Eye (tissue), 1 donor: ENCODE data around the gene AJUBA.
"Not testable (repeated sequence)": the region's sequence is repeated elsewhere in the genome, so short reads cannot be mapped to it uniquely, and the experiment has no call there.

ENCODE experiments used
- DNase-seq: peaks from one replicate; pipeline ENCODE4 v3.0.0-alpha.2; 2015

Gene AJUBA

DNA sequence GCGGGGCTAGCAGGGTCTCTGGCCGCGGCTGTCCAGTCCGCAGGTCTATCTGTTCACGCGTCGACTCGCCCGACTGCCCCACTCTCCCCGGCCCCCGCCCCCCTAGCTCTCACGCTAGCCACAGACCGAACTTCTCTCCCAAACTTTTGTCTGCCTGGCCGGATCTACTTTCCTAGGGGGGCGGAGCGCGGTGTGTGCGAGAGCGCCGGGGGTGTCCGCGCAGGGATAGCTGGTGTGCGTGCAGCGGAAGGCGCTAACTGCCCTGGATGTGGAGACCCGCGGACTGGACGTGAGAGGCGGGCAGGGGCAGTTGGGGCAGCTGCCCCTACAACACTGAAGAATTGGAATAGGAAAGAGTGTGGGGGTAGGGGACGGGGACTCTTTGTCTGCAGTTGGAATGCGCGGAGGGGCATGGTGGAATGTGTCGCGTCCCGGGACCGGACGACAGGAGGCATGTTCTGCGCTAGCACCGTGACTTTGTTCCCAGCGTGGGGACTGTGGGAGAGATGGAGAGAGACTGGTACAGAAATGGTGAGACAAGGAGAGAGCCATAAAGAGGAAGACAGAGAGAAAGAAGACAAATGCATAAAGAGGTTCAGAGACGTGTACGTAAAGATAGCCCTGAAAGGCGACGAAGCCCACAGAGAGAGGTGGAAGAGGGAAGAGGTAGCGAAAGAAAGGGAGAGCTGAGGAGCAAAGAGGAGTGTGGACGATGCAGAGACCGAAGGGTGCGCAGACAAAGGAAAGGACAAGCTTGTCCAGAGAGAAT lies at the start of gene AJUBA:
Gene AJUBA (minus strand): TSS at position 75 of the 769 bp plus-strand sequence. CDS start 285 bp downstream, outside the sequence.
- peak; percentile 97 for DNase-seq

DNA sequence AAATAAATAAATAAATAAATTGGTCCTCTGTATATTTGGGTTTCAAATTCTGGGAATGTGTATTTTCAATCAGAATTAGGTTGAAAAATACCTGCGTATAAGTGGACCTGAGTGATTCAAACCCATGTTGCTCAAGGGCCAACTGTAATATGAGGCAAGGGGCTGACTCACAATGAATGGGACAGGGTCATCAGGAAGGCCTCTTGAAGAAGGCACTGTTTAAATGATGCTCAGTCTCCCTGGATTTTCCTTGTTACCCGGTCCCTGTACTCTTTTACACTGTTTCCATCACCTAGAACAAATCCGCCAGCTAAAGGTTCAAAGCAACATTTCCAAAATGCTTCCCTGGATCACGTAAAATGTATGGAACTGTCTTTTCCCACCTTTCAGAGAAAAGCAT lies 48.6 kb upstream of the AJUBA start:
- DNase-seq: no peak

- DNase-seq: no peak
Measured at GRCh38 chr14:23028799-23029198, 46.4 kb upstream of the AJUBA start.

GRCh38 chr14:23025151-23025814 lies 42.9 kb upstream of the AJUBA start:
- peak; percentile 70 for DNase-seq

- no peak for DNase-seq
Measured at GRCh38 chr14:23024612-23025075, 42.3 kb upstream of the AJUBA start.

DNA sequence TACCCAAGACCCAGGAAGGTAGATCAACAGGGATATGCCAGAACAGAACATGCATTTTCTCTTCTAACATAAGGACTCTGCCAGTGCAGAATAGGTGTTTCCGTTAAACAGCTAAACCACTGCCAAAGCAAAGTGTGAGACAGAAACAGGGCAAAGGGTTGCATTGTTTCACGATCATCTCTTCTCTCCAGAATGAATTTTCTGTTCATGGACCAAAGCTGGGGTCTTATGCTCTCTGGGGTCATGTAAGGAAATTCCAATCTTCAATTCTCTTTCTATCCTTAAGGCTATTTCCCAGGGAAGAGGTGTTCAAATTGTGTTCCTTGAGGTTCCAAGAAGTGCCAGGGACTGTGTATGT lies 41.4 kb upstream of the AJUBA start:
- DNase-seq: no peak

- DNase-seq: no peak
Measured at GRCh38 chr14:23023022-23023794, 40.9 kb upstream of the AJUBA start.

DNA sequence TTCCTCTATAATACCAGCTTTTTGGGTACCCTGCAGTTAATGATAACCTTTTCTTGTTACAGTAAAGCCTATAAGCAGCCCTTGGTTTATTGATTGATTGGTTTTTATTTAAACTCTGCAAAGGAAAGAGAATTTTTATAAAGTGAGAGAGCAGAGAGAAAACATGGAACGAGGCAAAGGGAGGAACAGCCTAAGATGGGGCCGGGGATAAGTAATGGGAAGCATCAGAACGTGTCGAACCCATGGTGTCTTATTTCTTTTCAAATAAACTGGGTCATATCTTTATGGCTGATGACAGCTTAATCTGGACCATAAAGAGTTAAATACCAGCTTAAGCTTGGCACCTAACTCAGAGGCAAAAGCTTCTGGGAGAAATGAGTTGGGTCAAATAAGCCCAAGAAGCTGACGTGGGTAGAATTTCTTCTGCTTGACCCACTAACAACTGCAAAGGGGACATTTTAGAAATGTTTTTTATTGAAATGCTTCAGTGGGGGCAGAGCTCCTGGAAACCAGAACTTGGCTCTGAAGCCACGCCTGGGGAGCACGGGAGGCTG lies 39.6 kb upstream of the AJUBA start:
- peak; percentile 44 for DNase-seq

- DNase-seq: peak; percentile 88
Measured at GRCh38 chr14:23021434-23021833, 39.1 kb upstream of the AJUBA start.

GRCh38 chr14:23020143-23021128 lies 38.1 kb upstream of the AJUBA start:
- no peak for DNase-seq

DNA sequence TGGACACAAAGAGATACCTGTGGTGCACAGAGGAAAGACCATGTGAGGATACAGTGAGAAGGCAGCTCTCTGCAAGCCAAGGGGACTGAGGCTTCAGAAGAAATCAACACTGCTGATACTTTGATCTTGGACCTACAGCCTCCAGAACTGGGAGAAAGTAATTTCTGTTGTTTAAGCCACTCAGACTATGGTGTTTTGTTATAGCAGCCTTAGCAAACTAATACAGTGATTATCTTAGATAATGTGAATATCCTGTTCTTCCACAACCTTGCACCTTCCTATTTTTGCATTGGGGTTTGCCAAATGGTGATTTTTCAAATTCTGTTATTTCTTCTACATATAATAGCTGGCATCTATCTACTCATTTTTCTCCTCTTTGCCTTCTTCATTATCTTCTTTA lies 35.8 kb upstream of the AJUBA start:
- no peak for DNase-seq

- DNase-seq: no peak
Measured at GRCh38 chr14:23017091-23017490, 34.7 kb upstream of the AJUBA start.

GRCh38 chr14:23015618-23016017 lies 33.3 kb upstream of the AJUBA start:
- no peak for DNase-seq

DNA sequence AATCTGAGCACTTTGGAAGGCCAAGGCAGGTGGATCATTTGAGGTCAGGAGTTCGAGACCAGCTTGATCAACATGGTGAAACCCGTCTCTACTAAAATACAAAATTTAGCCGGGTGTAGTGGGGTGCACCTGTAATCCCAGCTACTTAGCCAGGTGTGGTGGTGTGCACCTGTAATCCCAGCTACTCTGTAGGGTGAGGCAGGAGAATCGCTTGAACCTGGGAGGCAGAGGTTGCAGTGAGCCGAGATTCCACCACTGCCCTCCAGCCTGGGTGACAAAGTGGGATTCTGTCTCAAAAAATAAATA lies 31.4 kb upstream of the AJUBA start:
- not testable (repeated sequence) for DNase-seq

GRCh38 chr14:23013054-23013748 lies 30.9 kb upstream of the AJUBA start:
- no peak for DNase-seq

- DNase-seq: peak; percentile 88
Measured at GRCh38 chr14:23009939-23010726, 27.8 kb upstream of the AJUBA start, which contains the start of gene C14orf93. Gene C14orf93 (minus strand): TSS chr14:23010143. CDS start chr14:22999023, 11,120 bp downstream.

GRCh38 chr14:23009483-23009938 lies 27.2 kb upstream of the AJUBA start:
- DNase-seq: no peak

DNA sequence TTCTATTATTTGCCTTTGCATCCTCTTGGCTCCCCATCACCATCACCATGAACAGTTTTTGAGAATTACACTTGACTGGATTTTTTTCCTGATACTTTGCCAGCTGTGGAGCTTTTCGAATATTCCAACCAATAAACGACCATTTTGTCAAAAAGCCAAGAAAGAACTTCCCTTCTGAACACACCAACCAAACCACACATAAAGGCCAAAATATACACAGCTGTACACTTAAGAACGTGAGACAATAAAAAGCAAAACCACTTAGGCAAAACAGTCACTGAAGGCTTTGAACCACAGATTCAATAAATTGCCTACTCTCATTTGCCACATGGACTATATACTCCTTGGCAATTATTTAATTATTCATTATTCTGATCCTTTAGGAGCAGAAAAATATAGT lies 26.5 kb upstream of the AJUBA start:
- DNase-seq: peak; percentile 18

GRCh38 chr14:23006544-23007419 lies 24.4 kb upstream of the AJUBA start:
- DNase-seq: peak; percentile 99

- no peak for DNase-seq
Measured at GRCh38 chr14:23006188-23006534, 23.8 kb upstream of the AJUBA start.
